Subcutaneous adipose tissue (tissue), 4 donors: ENCODE results near the gene CDH4. TPM values are rescaled to one million over a fixed set of nuclear protein-coding genes. Genes with fewer than 3 reads are reported as not detected.

ENCODE experiments used
- CTCF ChIP-seq: fragments of 450-650 bp; IDR thresholded peaks from one replicate; pipeline ENCODE4 v1.5.1; 2016; ENCODE audit warnings: low read depth, mild to moderate bottlenecking, control low read depth, antibody characterized with exemption, moderate library complexity
- total RNA-seq, 4 donors: library from RNA; depleted of rRNA; stranded (reverse); fragments of >200 nt; gene quantifications; one replicate each; pipeline ENCODE4 v1.1.0, GENCODE V29; 2016

The CDH4 gene
- total RNA-seq, 4 donors from 2014 or later, result not detected

DNA sequence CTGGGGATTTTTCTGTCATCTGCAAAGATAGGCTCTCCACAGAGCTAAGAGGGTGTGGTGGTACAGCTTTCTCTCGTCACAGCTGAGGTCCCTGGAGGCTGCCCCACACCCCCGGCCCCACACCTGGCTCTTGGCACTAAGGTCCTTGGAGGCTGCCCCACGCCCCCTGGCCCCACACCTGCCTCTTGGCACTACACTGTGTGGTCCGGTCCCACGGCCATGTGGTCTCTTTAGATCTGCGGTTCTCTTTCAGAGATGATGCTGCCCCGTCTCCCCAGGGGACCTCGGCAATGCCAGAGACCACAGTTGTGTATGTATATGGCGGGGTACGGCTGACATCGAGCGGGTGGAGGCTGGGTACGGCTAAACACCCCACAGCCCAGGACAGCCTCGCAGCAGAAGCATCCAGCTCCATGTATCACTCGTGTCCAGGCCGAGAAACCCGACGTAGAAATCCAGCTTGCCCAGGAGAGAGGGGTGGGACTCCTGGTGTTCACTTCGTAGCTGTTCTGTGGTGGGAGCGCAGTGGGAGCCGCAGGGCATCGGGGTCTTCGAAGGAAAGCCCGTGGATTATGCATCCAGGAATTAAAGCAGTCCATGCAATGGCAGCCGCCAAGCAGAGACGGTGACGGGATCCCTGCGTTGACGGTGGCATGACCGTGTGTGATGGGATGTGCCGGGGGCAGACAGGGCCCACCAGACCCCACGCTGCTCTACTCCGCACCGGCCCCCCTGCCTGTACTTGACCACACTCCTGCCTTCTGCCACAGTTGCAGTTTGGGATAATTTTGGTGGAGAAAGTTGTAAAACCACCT lies 292.1 kb downstream of the CDH4 start:
- TF ChIP-seq CTCF, result no peak

DNA sequence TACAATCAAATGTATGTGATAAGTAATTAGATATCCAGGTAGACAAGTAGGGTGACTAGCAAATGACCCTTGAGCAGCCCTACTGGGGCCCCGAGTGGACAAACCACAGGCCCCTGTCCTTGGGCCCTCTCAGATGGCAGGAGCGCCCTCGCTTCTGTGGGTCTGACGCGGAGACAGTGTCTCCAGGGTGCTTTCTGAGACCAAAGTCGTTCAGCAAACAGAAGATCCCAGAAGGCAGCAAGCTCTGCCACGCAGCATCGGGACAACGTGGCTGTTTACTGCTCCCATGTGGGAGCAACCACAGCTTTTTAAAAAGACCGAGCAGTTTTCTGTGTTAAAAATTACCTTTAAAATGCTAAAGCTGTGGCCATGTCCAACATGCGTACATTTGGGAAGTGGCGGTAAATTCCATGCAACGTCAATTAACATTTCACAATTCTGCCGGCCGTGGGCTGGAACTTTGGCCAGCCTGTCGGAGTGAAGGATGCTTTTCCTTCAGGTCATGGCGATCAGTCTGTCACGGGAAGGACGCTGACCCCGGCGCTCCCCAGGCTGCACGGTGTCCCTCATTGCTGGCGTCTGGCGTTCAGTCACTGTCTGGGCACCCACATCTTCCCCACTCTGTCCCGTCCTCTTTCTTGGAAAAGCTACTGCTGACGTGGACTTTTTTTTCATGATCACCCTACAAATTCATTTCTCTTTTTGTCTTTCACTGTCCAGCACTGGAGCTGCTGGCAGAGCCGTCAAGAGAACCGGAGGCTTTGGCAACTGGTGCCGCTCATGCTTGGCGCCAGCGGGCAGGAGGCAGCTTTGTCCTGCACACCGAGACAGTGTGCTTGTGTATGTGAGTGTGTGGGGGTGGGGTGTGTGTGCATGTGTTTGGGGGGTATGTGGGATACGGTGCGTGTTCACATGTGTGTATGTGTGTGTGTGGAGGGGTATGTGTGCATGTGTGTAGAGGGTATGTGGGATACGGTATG lies 293.1 kb downstream of the CDH4 start:
- no peak for TF ChIP-seq CTCF

DNA sequence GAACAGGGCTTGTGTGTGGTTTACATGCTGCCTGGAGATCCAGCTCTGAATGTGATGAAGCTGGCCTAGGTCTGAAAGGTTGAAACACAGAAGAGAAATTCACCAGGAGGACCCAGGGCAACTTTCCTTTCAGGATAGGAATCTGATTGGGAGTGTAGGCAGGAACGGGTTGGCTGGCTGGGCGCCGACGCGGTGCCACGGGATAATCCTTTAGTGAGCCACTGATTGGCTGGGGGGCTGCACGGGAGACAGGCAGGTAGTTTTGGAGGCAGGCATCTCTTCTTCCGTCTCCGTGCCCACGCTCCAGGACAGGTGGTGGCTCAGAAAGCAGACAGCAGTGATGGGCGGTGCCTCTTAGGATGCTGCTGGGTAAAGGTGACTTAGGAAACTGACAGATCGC lies 294.6 kb downstream of the CDH4 start:
- TF ChIP-seq CTCF, result no peak

- no peak for TF ChIP-seq CTCF
These were observed 296.0 kb downstream of the CDH4 start for GRCh38 chr20:61548069-61548468.

DNA sequence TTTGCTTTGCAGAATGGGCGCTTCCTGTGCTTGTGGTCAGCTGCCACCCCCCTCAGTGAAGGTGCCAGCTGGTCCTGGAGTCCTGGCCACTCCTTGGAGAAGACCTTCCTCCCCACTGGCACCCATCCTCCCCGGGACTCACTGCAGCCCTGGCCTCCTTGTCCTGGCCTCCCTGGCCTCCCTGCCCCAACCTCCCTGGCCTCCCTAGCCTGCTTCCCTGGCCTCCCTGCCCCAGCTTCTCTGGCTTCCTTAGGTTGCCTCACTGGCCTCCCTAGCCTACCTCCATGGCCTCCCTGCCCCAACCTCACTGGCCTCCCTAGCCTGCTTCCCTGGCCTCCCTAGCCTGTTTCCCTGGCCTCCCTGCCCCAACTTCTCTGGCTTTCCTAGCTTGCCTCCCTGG lies 297.8 kb downstream of the CDH4 start:
- TF ChIP-seq CTCF, result no peak

DNA sequence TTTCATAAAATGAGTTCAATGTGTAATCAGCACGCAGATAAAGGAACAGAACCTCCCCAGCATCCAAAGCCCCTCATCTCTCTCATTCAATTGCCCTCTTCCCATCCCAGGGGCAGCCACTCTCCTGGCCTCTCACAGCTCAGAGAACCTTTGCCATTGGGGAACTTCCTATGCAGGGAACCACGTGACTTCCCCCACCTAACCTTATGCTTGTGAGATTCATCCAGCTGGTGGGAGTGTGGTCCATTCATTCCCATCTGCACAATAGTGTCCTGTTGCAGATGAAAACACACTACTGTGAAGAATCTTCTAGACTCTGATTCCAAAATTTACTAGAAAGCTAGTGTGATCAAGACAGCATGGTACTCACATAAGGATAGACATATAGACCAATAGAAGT lies 299.3 kb downstream of the CDH4 start:
- TF ChIP-seq CTCF, result no peak

- no peak for TF ChIP-seq CTCF
These were observed 302.6 kb downstream of the CDH4 start for GRCh38 chr20:61554617-61555016.
